Left colon (tissue), 2 donors: ENCODE data around the gene NRSN1. TPM values are rescaled to one million over a fixed set of nuclear protein-coding genes. Genes with fewer than 3 reads are reported as not detected.

ENCODE experiments used
- ATAC-seq: fragments of 200-7000 bp; cut with Tn5 transposase; one replicate; pipeline ENCODE4 v1.9.1; 2020; ENCODE audit warnings: mild to moderate bottlenecking, moderate library complexity
- DNase-seq, 2 donors: peaks; one replicate each; pipeline ENCODE4 v3.0.0-alpha.2; 2020
- intact Hi-C, 2 donors: fragments of 100-400 bp; cut with DNase I in 1 of 2; cut with micrococcal nuclease in 1 of 2; formaldehyde crosslinking; loops; one replicate each; pipeline versions ENCODE4 v1.11.2 to v1.14.0; 2022; cut with DNase I, micrococcal nuclease
- long read RNA-seq: library from polyadenylated mRNA; unstranded; transcript quantifications from one replicate; pipeline ENCODE4 v2.0.0, GENCODE V29; 2021
- total RNA-seq, 2 donors: library from RNA; stranded (reverse); fragmentation: NEBNext Ultra II Directional; extraction: Animal tissue kit (Norgen Biotek cat#: 25700); gene quantifications; one replicate each; pipeline ENCODE4 v1.2.1, GENCODE V29; 2021
- donor health status: DM: no; HTN: no; CAD: no.
- donor health status: DM: yes; HTN: yes; CAD: no.

The NRSN1 gene, protein sequence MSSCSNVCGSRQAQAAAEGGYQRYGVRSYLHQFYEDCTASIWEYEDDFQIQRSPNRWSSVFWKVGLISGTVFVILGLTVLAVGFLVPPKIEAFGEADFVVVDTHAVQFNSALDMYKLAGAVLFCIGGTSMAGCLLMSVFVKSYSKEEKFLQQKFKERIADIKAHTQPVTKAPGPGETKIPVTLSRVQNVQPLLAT
- total RNA-seq, result under 1 TPM; 0.12 to 0.45 TPM
- long read RNA-seq, result 0 reads

GRCh38 chr6:24125980-24126379 is at the start of gene NRSN1:
TSS of gene NRSN1 (plus strand) at chr6:24126215. CDS start at chr6:24134328, 8,113 bp downstream.
- ATAC-seq, result peak; percentile 65
- intact Hi-C loops, result no loop called here
- DNase-seq, result peak in 1 of 2 donors; percentile 25

DNA sequence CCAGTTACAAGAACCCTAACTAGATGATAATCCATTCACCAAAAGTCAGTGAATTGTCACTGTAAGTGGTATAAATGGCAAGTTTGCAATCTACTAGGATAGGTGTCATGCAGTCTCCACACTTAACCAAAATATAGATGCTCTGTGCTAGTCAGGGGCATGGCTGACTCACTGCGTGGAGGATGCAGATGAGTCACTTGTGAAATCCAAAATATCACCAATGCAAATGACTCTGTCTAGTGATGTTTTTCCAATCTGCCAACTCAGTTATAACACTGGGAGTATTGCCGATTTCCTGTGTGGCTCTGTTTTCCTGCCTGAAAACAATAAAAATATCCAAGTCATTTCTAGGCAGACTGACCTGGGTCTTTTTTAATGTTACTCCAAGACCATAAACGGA is 47.8 kb upstream of the NRSN1 start:
- DNase-seq (no peak), ATAC-seq (no peak)
- intact Hi-C loops, result no loop called here

GRCh38 chr6:24079076-24079475 is 46.9 kb upstream of the NRSN1 start:
- ATAC-seq (no peak), DNase-seq (no peak)
- intact Hi-C loops, result no loop called here

- intact Hi-C loops, result no loop called here
- ATAC-seq (no peak), DNase-seq (no peak)
Measured at GRCh38 chr6:24080711-24081110, 45.3 kb upstream of the NRSN1 start.

DNA sequence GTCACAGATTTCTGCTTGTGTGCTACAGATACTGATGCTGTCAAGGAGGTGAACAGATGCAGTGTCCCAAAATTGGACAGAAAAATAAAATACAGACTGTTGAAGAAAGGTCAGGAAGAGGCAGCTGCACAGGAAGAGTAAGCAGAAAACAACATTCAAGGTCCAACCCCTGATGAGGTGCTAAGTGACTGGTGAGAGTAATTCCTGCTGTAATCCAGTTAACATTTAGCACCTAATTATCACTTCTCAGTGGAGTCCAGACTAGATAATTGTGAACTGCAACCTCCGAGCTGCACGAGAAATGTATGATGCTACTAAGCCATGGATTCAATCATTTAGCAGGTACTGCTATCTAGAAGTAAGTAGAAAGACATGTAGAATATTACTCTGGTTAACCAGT is 36.3 kb upstream of the NRSN1 start:
- ATAC-seq (no peak), DNase-seq (no peak)
- intact Hi-C loops, result no loop called here

DNA sequence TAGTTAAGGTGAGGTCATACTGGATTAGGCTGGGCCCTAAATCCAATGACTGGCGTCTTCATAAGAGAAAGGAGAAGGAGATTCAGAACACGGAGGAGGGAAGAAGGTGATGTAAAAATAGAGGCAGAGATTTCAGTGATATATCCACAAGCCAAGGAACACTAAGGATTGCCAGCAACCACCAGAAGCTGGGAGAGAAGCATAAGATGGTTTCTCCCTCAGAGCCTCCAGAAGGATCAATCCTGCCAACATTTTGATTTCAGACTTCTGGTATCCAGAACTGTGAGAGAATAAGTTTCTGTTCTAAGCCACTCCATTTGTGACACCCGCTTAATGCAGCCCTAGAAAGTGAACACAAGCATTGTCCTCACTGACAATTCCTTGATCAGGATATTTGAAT is 33.6 kb upstream of the NRSN1 start:
- intact Hi-C loops, result no loop called here
- no peak for ATAC-seq
- no peak for DNase-seq

DNA sequence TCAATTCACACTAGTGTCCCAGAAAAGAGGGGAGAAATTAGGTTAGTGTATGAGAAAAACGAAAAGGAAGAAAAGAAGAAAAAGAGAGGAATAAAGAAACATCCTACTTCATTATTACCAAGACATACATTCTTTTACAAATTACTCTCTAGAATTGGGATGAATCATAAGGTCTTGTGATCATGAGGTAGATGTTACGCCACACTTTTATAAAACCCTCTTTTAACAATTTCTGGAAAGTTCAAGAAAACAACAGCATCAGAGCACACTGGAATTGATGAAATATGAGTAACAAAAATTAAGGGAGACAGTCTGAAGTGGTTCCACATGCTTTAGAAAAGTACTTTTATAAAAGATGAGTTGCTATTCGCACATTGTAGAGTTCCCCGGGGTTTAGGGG is 32.6 kb upstream of the NRSN1 start:
- ATAC-seq (no peak), DNase-seq (no peak)
- intact Hi-C loops, result no loop called here

DNA sequence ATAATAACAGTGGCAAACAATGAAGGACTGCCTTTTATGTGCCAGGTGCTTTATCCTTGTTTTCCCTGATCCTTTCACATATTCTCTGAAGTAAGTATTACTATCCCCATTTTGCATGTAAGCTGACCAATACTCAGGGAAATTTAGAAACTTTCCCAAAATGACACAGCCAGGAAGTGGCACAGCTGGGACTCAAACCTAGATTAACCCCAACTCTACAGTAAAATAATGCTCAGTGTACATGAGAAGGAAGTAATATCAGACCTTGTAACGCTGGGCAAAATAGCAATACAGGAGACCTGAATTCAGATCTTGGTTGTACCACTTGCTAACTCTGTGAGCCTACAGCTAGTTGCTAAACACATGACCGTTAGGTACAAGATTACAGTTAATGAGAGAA is 26.8 kb upstream of the NRSN1 start:
- intact Hi-C loops, result no loop called here
- ATAC-seq (no peak), DNase-seq (no peak)

GRCh38 chr6:24100024-24100769 is 25.8 kb upstream of the NRSN1 start:
- no peak for ATAC-seq
- intact Hi-C loops, result no loop called here
- no peak for DNase-seq

- ATAC-seq (no peak), DNase-seq (no peak)
- intact Hi-C loops, result no loop called here
Measured at GRCh38 chr6:24100770-24101155, 25.3 kb upstream of the NRSN1 start.

DNA sequence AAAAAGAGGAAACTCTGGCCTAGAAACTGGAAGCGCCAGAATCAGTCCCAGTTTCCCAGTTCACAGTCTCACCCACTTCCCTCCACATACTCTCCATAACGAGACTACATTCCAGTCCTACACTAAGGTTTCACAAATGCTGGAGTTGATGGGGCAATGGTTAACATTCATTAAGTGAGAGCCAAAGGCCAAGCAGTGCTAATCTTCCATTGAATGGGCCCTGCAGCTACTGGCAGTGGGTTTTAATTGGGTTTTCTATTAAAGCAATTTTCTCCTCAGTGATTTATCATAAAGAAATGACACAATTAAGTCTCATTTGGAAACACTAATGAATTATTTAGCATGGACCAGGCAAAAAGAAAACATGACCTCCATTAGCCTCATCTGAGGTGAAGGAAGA is 20.8 kb upstream of the NRSN1 start:
- intact Hi-C loops, result no loop called here
- ATAC-seq (no peak), DNase-seq (no peak)

DNA sequence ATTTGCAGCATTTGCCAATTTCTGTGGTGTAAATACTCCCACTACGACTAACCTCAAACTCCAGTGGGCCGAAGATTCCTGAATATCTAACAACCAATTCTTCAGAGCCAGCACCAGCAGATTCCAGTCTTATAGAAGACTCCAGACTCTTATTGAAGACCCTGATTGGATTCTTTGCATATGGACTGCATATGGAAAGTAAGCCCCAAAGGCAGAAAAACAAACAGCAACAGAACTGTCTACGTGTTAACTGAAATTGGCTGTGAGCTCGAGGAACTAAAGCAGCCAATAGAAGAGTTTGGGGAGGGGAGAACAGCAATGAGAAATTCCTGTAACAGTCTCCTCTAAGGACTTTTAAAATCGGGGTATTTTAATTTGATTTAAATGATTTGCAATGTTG is 19.7 kb upstream of the NRSN1 start:
- DNase-seq (no peak), ATAC-seq (no peak)
- intact Hi-C loops, result no loop called here

DNA sequence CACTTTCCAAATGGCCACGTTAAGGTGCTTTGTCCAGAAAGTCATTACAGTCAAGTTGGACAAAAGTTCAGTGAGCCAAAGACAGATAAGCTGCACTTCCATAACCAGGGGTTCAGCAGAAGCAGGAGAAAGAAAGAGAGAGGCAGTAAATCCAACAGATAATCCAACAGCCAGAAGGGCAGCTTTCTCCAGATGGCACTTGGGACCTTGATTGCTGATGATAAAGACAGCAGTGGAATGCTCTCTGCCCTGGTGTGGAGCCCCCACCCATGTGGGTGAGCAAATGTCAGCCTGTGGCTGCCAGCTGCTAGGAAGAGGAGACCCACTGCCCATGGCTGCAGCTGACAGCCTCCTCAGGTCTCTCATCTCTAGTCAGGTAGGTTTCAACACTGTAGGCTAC is 18.7 kb upstream of the NRSN1 start:
- intact Hi-C loops, result no loop called here
- DNase-seq (no peak), ATAC-seq (no peak)

DNA sequence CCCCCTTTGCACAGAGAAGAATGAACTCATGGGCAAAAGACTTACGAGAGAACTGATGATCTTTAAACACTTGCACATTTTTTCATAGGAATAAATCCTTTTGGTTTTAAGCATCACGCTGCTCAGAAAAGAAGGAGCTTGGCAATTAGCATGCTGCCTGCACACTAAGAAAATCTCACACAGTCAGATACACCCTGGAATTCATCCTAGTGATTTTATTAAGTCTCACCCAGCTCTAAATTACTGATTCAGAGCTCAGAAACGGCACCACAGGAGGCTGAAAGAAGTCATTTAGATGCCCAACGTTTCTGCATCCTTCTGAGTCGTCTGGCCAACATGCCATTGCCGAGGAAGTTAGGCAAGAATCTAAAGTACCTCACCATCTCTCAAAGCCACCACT is 18.0 kb upstream of the NRSN1 start:
- ATAC-seq (no peak), DNase-seq (no peak)
- intact Hi-C loops, result no loop called here

GRCh38 chr6:24110417-24110816 is 15.6 kb upstream of the NRSN1 start:
- intact Hi-C loops, result no loop called here
- no peak for ATAC-seq
- DNase-seq, result no peak

DNA sequence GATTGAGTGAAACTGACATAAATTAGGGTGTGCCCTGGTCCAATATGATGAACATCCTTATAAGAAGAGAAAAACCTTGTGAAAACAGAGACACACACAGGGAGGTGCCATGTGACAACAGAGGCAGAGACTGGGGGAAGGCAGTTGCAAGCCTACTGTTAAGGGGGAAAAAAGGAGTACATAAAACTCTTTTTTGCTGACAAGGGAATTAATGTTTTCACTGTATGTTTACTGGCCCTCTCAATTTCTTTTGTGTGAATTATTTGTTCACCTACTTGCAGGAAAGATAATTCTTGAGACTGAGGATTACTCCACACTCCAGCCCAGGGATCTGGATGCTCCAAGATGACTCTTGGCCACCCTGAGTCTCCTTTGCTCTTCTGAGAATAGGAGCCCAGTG is 12.1 kb upstream of the NRSN1 start:
- no peak for ATAC-seq
- no peak for DNase-seq
- intact Hi-C loops, result no loop called here

- no peak for DNase-seq
- no peak for ATAC-seq
- intact Hi-C loops, result no loop called here
Measured at GRCh38 chr6:24117021-24117420, 9.0 kb upstream of the NRSN1 start.

DNA sequence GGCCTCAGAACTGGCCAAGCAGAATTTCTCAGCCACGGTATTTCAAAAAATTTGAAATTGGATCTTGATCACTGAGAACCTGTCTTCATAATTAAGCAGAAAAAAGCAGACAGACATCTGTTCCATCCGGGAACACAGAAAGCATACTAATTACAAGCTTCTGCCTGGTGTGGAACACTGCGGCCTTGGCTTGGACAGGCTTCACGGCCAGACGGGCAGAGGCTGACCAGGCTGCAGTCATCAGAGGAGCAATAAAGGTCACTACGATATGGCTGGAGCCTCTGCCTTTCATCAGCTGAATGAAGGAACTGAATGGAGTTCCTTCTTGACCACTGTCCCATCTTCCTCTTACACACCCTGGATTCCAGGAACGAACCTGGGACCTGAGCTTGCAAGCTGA is 3.9 kb upstream of the NRSN1 start:
- intact Hi-C loops, result no loop called here
- no peak for DNase-seq
- no peak for ATAC-seq

DNA sequence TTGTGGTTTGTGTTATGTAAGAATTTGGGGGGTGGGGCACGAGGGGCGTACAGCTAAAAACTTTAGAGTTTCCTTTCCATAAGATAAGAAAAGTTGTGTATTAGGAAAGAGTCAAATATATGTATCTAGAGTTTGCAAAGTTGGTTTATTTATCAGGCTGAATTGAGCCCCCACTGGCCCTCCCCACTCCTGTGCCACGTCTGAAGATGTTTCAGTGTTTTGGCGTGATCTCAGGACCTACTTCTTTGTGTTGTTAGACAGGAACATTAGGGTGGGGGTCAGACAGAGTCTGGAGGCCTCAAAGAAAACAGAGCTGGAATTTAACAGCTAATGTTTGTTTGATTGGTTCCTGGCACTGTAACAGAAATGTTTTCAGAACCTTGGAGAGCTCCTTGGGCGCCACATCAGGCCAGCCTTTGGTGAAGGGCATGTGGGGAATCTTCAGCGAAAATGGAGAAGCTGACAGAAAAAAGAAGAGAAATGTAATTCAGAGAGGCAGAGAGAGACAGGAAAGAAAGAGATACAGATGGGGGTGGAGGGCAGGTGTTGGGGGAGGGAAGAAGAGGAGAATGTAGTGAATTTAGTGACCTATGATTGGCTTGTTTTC is 674 bp downstream of the NRSN1 start:
- ATAC-seq (peak; percentile 68), DNase-seq (peak; percentile 28 to 30)
- intact Hi-C loops, result no loop called here

DNA sequence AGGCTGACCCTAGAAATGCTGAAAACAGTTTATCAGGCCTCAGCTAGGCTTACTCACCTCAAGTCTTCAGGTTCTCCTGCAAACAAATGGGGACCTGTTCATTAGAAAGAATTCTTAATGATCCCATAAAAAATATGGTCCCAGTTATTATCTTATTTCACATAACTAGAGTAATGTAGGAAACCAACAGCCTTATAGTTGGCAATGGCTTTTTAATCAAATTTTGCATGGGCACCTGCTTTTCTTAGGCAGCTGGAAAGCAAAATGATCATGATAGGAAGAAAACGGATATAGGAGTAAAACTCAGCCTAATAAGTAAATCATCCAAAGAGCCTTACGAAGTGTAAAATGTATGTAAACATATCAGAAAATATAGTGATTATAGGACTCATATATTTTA is 1.3 kb downstream of the NRSN1 start:
- ATAC-seq (no peak), DNase-seq (no peak)
- intact Hi-C loops, result no loop called here

DNA sequence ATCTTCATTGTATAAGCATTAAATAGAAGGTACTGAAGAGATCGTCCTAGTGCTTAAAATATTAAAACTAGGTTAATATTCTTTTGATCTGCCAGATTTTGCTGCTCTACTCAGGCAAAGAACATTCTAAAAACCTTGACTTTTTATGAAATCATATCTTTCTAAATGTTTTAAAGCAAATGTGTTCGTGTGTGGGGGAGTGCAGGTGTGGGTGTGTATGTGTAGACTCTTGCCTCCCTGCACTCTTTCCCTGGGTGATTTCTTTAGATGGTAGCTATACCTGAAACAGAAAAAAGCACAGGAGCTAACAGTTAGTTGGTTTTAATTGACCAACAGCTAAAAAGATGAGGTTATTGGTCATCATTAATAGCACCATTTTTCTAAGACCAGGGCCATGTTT is 5.7 kb downstream of the NRSN1 start:
- no peak for ATAC-seq
- intact Hi-C loops, result no loop called here
- DNase-seq, result no peak
